ENCODE measurements around the gene PDPK1. TPM values are rescaled to one million over a fixed set of nuclear protein-coding genes. Genes with fewer than 3 reads are reported as not detected.
"Not testable (repeated sequence)": the region's sequence is repeated elsewhere in the genome, so short reads cannot be mapped to it uniquely, and the experiment has no call there.

Gene PDPK1
- total and polyA plus RNA-seq, 2 donors from 2014 or later = 14.3 to 52.3 TPM

GRCh38 chr16:2533912-2534311 is 3.9 kb upstream of the PDPK1 start:
- FAIRE-seq (no peak), DNase-seq (no peak)
- Histone ChIP-seq H3K27me3 (ENCODE audit: control insufficient read depth, insufficient read depth, low read length) (no peaks in the 10 kb centered on the region), H3K4me1 (ENCODE audit: control insufficient read depth in 2 of 3, insufficient read depth in 2 of 3, low read depth in 1 of 3, low read length in 3 of 3) (peaks cover 0 to 12% (median 4%) of the 10 kb centered on the region in 3 donors), H3K4me3 (ENCODE audit: low read length in 3 of 3) (no peak overlapping the region), H3K9ac (ENCODE audit: low read length in 3 of 3) (no peak overlapping the region), H3K36me3 (ENCODE audit: control insufficient read depth in 2 of 3, insufficient read depth in 3 of 3, low read length in 3 of 3) (peaks cover 0 to 3% (median 0%) of the 10 kb centered on the region in 3 donors), H3K27ac (ENCODE audit: low read depth in 2 of 2, low read length in 2 of 2) (no peak overlapping the region), H3K9me3 (ENCODE audit: control insufficient read depth in 2 of 3, insufficient read depth in 1 of 3, low read length in 3 of 3) (no peaks in the 10 kb centered on the region)
- TF ChIP-seq CTCF (IDR thresholded peaks at IDR 0.05; ENCODE audit: borderline replicate concordance, extremely low read depth, insufficient read depth) = no peak
- intact Hi-C loops (cut with DNase I) = no loop called here

- FAIRE-seq; DNase-seq; H3K27ac ChIP-seq (ENCODE audit: low read depth in 2 of 2, low read length in 2 of 2); H3K4me3 ChIP-seq (ENCODE audit: low read length in 3 of 3); H3K27me3 ChIP-seq (ENCODE audit: control insufficient read depth, insufficient read depth, low read length); intact Hi-C loops (cut with DNase I); H3K36me3 ChIP-seq (ENCODE audit: control insufficient read depth in 2 of 3, insufficient read depth in 3 of 3, low read length in 3 of 3); H3K9ac ChIP-seq (ENCODE audit: low read length in 3 of 3); H3K9me3 ChIP-seq (ENCODE audit: control insufficient read depth in 2 of 3, insufficient read depth in 1 of 3, low read length in 3 of 3): not testable (repeated sequence)
- peaks cover 0 to 14% (median 5%) of the 10 kb centered on the region in 3 donors for H3K4me1 ChIP-seq (ENCODE audit: control insufficient read depth in 2 of 3, insufficient read depth in 2 of 3, low read depth in 1 of 3, low read length in 3 of 3)
Observed at GRCh38 chr16:2534335-2534734, 3.5 kb upstream of the PDPK1 start.

- Histone ChIP-seq H3K9me3 (ENCODE audit: control insufficient read depth in 2 of 3, insufficient read depth in 1 of 3, low read length in 3 of 3) (no peaks in the 10 kb centered on the region), H3K9ac (ENCODE audit: low read length in 3 of 3) (no peak overlapping the region), H3K36me3 (ENCODE audit: control insufficient read depth in 2 of 3, insufficient read depth in 3 of 3, low read length in 3 of 3) (no peaks in the 10 kb centered on the region), H3K27ac (ENCODE audit: low read depth in 2 of 2, low read length in 2 of 2) (no peak overlapping the region), H3K4me1 (ENCODE audit: control insufficient read depth in 2 of 3, insufficient read depth in 2 of 3, low read depth in 1 of 3, low read length in 3 of 3) (peaks cover 0 to 20% (median 7%) of the 10 kb centered on the region in 3 donors), H3K27me3 (ENCODE audit: control insufficient read depth, insufficient read depth, low read length) (no peaks in the 10 kb centered on the region), H3K4me3 (ENCODE audit: low read length in 3 of 3) (no peak overlapping the region)
- FAIRE-seq (no peak), DNase-seq (no peak)
- no peak for TF ChIP-seq CTCF (IDR thresholded peaks at IDR 0.05; ENCODE audit: borderline replicate concordance, extremely low read depth, insufficient read depth)
- intact Hi-C loops (cut with DNase I) = no loop called here
Observed at GRCh38 chr16:2535625-2536013, 2.2 kb upstream of the PDPK1 start.

GRCh38 chr16:2539192-2539844 is 1.5 kb downstream of the PDPK1 start:
- FAIRE-seq; H3K36me3 ChIP-seq (ENCODE audit: control insufficient read depth in 2 of 3, insufficient read depth in 3 of 3, low read length in 3 of 3); H3K9ac ChIP-seq (ENCODE audit: low read length in 3 of 3); H3K27me3 ChIP-seq (ENCODE audit: control insufficient read depth, insufficient read depth, low read length); intact Hi-C loops (cut with DNase I); H3K9me3 ChIP-seq (ENCODE audit: control insufficient read depth in 2 of 3, insufficient read depth in 1 of 3, low read length in 3 of 3); DNase-seq; H3K27ac ChIP-seq (ENCODE audit: low read depth in 2 of 2, low read length in 2 of 2): not testable (repeated sequence)
- peak overlapping the region in 1 of 3 donors; percentile 58 for H3K4me3 ChIP-seq (ENCODE audit: low read length in 3 of 3)
- peaks cover 0 to 18% (median 3%) of the 10 kb centered on the region in 3 donors for H3K4me1 ChIP-seq (ENCODE audit: control insufficient read depth in 2 of 3, insufficient read depth in 2 of 3, low read depth in 1 of 3, low read length in 3 of 3)
